Endothelial cell (in vitro differentiated cells): ENCODE measurements around the gene CCSER1. TPM values are rescaled to one million over a fixed set of nuclear protein-coding genes. Genes with fewer than 3 reads are reported as not detected.

Source experiments
- DNase-seq: peaks from one replicate; pipeline ENCODE4 v3.0.0; 2021; ENCODE audit warnings: low spot score
- H3K27ac Mint-ChIP-seq: one replicate; pipeline ENCODE4 v1.8.0; 2021; ENCODE audit warnings: mixed read lengths, inconsistent platforms; ENCODE audit not compliant: unreplicated experiment
- H3K27me3 Mint-ChIP-seq: one replicate; pipeline ENCODE4 v1.8.0; 2021; ENCODE audit warnings: mild to moderate bottlenecking, moderate library complexity, mixed read lengths, inconsistent platforms; ENCODE audit not compliant: unreplicated experiment
- H3K36me3 Mint-ChIP-seq: one replicate; pipeline ENCODE4 v1.8.0; 2021; ENCODE audit warnings: mild to moderate bottlenecking, low read depth, mixed read lengths, inconsistent platforms; ENCODE audit not compliant: unreplicated experiment
- H3K4me1 Mint-ChIP-seq: one replicate; pipeline ENCODE4 v1.8.0; 2021; ENCODE audit warnings: mild to moderate bottlenecking, mixed read lengths, inconsistent platforms; ENCODE audit not compliant: unreplicated experiment
- H3K4me3 Mint-ChIP-seq: one replicate; pipeline ENCODE4 v1.8.0; 2021; ENCODE audit warnings: mild to moderate bottlenecking, mixed read lengths, inconsistent platforms; ENCODE audit not compliant: unreplicated experiment
- H3K9me3 Mint-ChIP-seq: one replicate; pipeline ENCODE4 v1.8.0; 2021; ENCODE audit warnings: mixed read lengths, inconsistent platforms; ENCODE audit not compliant: unreplicated experiment
- total RNA-seq: library from RNA; stranded (reverse); fragmentation: NEBNext Ultra II Directional; extraction: Animal tissue kit (Norgen Biotek cat#: 25700); gene quantifications from one replicate; pipeline ENCODE4 v1.2.1, GENCODE V29; 2021; ENCODE audit not compliant: unreplicated experiment
- TF ChIP-seq, protein P1 (sequence below): fragments of 200-600 bp; sonication (generic); IDR thresholded peaks from one replicate; pipeline ENCODE4 v1.5.0; 2021; ENCODE audit warnings: antibody characterized with exemption; ENCODE audit not compliant: unreplicated experiment

CCSER1 gene
- total RNA-seq, 1 donor from 2014 or later = 3.0 TPM

DNA sequence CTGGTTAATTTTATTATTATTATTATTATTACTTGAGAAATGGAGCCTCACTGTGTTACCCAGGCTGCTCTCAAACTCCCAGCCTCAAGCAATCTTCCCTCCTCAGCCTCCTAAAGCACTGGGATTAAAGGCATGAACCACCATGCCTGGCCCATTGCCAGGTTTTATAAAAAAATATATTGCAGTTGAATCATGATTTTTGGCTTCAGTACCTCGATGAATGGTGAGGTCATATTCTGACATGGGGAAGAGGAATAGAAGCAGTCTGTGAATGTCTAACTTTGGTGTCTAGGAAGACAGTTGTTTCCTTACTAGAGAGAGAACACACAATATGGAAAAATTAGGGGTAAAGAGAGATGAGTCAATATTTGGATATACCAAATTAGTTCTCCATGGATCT lies 32.0 kb downstream of the CCSER1 start:
- H3K4me1 Mint-ChIP-seq = peaks cover 3% of the 10 kb centered on the region
- no peaks in the 10 kb centered on the region for H3K9me3 Mint-ChIP-seq
- TF ChIP-seq, protein P1, sequence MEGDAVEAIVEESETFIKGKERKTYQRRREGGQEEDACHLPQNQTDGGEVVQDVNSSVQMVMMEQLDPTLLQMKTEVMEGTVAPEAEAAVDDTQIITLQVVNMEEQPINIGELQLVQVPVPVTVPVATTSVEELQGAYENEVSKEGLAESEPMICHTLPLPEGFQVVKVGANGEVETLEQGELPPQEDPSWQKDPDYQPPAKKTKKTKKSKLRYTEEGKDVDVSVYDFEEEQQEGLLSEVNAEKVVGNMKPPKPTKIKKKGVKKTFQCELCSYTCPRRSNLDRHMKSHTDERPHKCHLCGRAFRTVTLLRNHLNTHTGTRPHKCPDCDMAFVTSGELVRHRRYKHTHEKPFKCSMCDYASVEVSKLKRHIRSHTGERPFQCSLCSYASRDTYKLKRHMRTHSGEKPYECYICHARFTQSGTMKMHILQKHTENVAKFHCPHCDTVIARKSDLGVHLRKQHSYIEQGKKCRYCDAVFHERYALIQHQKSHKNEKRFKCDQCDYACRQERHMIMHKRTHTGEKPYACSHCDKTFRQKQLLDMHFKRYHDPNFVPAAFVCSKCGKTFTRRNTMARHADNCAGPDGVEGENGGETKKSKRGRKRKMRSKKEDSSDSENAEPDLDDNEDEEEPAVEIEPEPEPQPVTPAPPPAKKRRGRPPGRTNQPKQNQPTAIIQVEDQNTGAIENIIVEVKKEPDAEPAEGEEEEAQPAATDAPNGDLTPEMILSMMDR = no peak
- no peaks in the 10 kb centered on the region for H3K36me3 Mint-ChIP-seq
- DNase-seq = no peak
- H3K4me3 Mint-ChIP-seq = no peak overlapping the region
- no peak overlapping the region for H3K27ac Mint-ChIP-seq
- H3K27me3 Mint-ChIP-seq = peaks cover 3% of the 10 kb centered on the region

DNA sequence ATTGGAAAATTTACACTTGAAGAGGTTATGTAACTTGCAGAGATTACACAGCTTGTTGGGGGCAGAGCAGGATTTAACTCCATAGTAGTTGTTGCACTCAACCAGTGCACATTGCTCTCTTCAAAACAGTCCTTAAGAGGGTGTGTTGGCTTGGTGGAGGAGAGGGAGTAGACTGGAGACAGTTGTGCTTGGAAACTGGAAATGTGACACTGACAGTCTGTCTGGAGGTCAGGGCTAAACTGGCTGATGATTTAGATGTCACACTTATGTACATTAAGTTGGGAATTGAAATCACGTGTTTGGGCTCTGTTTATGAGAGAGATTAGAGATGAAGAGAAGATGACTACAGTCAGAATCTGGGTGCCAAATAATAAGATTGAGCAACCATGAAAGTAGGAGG lies 32.9 kb downstream of the CCSER1 start:
- no peak overlapping the region for H3K4me3 Mint-ChIP-seq
- H3K4me1 Mint-ChIP-seq = peaks cover 3% of the 10 kb centered on the region
- no peak overlapping the region for H3K27ac Mint-ChIP-seq
- TF ChIP-seq, protein P1 = no peak
- no peaks in the 10 kb centered on the region for H3K36me3 Mint-ChIP-seq
- H3K9me3 Mint-ChIP-seq = no peaks in the 10 kb centered on the region
- H3K27me3 Mint-ChIP-seq = peaks cover 3% of the 10 kb centered on the region
- DNase-seq = no peak

DNA sequence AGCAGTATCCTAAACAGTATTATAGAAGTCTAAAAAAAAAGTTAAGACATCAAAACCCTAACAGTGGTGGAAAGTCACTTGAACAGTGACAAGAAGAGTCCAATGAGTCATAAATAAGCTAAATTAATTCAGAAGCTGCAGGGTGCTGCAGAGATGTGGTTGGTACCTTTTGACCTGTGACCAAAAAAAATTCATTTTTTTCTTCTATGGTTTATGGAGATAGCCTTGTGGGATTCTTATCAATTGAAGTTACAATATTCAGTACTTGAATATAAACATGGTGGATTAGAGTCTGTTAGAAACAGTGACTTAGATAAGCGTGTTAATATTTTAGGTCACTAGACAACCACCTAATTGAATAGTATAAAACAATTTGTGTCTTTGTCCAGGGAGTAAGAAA lies 35.4 kb downstream of the CCSER1 start:
- TF ChIP-seq, protein P1 = no peak
- DNase-seq = no peak
- H3K27me3 Mint-ChIP-seq = peaks cover 1% of the 10 kb centered on the region

DNA sequence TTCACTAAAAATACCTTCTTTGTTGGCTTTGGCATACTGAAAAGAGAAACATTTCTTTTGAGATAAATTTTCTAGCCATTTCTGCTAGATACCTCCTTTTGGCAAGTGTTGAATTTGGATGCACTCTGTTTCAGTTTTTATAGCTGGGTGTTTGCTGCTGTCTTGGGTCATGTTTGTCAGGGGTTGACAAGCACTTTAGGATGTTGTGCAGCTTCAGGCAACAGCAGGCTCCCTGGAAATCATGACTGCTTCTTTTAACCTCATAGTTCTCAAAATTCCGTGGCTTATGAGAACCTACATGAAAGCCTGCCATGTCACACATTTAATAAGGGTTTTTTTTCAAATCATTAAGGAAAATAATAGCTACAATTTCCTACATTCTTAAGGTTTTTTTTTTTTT lies 36.7 kb downstream of the CCSER1 start:
- no peak for DNase-seq
- Mint-ChIP-seq H3K9me3 (no peaks in the 10 kb centered on the region), H3K4me3 (no peak overlapping the region), H3K36me3 (no peaks in the 10 kb centered on the region), H3K27me3 (peaks cover 1% of the 10 kb centered on the region), H3K27ac (no peak overlapping the region), H3K4me1 (peaks cover 3% of the 10 kb centered on the region)
- TF ChIP-seq, protein P1 = no peak

More for the DNA sequence above, 35.4 kb downstream of the CCSER1 start:
- H3K27ac Mint-ChIP-seq = no peak overlapping the region
- H3K9me3 Mint-ChIP-seq = no peaks in the 10 kb centered on the region
- H3K4me3 Mint-ChIP-seq = no peak overlapping the region
- no peaks in the 10 kb centered on the region for H3K36me3 Mint-ChIP-seq
- H3K4me1 Mint-ChIP-seq = peaks cover 3% of the 10 kb centered on the region

DNA sequence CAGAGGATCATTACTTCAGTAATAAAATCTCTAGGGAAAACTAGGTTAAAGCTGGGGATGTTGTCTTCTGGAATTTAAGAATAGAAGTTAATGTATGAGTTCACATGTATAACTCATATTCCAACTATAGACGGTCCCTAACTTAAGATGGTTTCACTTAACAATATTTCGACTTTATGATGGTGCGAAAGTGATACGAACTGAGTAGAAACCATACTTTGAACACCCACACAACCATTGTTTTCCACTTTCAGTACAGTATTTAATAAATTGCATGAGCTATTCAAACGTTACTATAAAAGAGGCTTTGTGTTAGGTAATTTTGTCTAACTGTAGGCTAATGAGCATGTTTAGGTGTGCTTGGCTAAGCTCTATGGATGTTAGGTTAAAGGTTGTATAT lies 38.7 kb downstream of the CCSER1 start:
- Mint-ChIP-seq H3K27ac (no peak overlapping the region), H3K36me3 (no peaks in the 10 kb centered on the region), H3K27me3 (no peaks in the 10 kb centered on the region), H3K9me3 (no peaks in the 10 kb centered on the region), H3K4me1 (peaks cover 3% of the 10 kb centered on the region), H3K4me3 (no peak overlapping the region)
- DNase-seq = no peak
- TF ChIP-seq, protein P1 = no peak
